Activated T-helper 1 cell treated with anti-CD3 and anti-CD28 coated beads, Interleukin-2, amount 50 U/mL, for 16 hours (primary cell): ENCODE data around the gene GRB10.

ENCODE experiments used
- DNase-seq, 2 donors: peaks; one replicate each; pipeline ENCODE4 v3.0.0-alpha.2; 2020; ENCODE audit warnings: low read depth in 1 of 2, low spot score in 1 of 2

The GRB10 gene

GRCh38 chr7:50658696-50659095 is 124.0 kb downstream of the GRB10 start:
- no peak for DNase-seq

DNA sequence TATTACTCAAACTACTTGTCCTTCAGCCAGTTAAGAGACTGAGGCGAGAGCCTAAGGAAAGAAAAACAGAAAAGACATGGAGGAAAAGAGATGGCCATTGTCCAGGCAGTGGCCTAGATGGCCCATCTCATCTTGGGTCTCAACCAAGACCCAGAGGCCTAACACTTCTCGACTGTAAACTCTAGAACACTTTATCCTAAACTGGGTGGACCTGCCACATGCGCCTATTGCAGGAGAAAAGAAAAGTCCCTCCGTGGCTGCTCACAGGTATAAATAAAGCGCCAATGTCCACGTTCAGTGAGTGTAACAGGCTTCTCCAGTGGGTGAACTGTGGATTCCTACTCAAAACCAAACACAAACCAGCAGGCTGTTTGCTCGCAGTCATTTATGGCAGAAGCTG is 124.8 kb downstream of the GRB10 start:
- no peak for DNase-seq

DNA sequence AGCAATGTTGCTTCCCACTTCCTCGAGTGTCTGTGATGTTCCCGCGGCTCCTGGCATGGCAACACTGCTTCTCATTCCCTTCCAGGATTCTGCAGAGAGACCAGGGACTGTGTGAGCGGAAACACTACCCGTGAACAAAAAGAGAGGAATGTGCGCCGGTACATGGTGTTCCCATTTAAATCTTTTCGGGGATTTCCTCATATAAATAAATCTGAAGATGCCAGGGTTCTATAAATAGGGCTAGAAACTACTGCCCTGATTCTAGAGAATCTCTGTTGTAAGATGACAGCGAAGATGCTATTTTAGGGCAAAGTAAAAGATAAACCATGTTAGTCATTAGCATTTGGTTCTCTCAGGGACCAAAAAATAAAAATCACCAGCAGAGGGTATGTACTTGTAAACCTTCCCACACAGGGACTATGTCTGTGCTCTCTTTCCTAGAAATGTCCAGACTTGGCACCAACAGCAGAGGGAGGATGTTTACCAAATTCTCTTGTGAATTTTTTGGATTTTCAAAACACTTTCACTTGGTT is 125.3 kb downstream of the GRB10 start:
- no peak for DNase-seq

DNA sequence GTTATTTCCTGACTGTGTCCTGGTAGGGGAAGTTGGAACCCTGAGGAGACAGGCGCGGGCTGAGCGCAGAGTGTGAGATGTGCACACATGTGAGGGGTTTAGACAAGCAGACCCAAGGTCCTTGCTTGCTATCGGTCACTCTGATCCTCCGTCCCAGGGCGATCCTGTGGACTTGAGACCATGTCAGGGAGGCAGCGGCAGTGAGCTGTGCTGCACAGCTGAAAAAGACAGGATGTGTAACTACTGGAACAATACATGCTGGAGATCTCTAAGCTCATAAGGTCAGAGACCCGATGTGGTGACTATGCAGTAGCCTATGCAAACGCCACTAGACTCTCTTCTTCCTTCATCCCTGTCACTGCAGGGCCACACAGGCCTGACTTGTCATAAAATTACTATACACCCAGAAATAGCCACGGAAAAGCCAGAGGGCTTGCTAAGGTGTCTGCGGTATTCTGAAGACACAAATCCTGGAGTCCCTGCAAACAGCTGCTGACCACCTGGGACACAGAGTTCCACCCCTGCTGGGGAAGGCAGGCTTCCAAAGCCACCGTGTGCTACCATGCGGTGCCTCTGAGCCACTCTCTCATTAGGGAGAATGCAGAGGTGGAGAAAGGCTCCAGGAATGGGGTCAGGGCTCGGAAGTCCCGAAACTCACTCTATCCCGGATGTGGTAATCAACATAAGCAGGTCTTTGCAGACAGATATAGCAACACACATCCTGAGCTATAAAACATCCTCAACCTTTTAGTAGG is 126.4 kb downstream of the GRB10 start:
- no peak for DNase-seq

- DNase-seq = no peak
These were observed 127.2 kb downstream of the GRB10 start for GRCh38 chr7:50655490-50655889.

DNA sequence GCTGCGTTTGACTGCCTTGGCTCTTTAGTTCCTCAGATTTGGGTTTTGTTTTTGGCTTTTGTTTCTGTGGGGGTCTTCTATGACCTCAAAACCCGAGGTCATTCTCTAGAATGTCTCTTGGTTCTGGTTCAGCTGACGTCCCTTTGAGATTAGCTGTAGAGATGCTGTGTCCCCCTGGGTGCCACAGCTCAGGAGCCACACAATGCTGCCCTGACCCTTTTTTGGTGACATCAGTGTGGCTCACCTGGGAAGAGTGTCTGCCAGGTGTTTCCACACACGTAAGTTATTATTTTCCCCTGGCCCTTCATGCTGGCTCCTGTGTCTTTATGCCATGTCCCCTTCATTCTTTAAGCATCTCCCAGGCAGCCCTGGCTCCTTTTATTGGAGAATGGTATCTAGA is 127.7 kb downstream of the GRB10 start:
- no peak for DNase-seq

- no peak for DNase-seq
These were observed 128.7 kb downstream of the GRB10 start for GRCh38 chr7:50653981-50654425.

DNA sequence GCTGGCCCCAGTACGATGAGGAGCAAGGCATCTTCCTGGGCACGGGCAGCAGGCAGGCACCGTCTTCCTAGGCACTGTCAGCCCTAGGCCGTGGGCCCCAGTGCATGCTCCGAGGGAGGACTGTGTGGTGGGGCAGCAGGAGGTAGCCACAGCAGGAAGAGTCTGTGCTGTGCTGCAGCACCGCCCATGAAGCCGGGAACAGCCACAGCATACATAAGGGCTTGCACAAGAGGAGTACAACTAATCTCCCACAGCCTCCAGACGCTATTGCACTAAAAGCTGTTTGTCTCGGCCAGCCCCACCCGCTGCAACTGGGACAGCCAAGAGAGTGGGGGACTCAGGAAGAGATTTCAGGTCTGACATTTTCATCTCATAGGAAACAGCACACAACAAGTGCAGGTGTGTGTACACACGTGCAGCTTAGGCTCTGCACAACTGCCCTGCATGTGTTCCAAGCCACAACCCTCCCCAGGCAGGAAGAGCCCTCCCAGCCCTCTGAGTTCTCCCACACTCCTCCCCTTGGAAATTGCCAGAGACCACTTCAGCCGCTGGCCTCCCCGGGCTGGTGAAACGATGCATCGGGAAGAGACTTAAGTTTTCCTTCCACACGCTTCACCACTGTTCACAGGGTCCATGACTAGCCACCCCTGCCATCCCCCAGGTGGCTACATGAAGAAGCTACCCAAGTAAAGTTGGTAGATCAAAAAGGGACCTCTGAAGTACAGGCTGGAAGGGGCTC is 129.4 kb downstream of the GRB10 start:
- no peak for DNase-seq

DNA sequence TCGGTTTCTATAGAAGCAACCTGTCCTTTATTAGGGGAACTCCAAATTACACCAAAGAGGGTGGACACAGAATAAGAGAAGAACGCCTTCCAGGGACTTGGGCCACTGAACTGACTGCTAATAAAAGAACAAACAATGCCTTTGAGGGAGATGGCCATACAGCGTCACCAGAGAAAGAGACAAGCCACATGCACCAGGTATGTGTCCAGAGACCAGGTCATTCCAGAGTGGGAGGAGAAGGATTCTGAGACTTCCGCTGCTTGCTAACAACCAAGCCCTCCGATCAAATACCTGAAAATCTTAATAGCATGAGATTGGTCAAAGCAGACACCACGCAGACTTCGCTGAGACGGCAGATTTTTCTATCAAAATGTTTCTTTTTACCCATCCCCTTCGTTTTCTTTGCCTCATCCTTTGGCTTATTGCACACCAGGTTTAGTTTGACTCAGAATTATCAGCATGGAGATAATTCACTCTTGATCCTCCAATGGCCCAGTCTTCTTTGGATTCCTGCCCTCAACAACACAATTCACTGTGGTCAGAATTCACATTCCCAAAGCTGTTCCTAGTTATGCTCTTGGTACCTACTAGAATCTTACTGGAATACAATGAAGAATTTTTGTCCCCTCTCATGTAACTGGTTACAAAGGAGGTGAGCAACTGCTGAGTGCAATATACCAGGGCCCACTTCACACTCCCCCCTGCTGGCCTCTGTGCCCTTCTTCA is 130.1 kb downstream of the GRB10 start:
- DNase-seq = no peak

GRCh38 chr7:50651271-50651989 is 131.3 kb downstream of the GRB10 start:
- DNase-seq = no peak

DNA sequence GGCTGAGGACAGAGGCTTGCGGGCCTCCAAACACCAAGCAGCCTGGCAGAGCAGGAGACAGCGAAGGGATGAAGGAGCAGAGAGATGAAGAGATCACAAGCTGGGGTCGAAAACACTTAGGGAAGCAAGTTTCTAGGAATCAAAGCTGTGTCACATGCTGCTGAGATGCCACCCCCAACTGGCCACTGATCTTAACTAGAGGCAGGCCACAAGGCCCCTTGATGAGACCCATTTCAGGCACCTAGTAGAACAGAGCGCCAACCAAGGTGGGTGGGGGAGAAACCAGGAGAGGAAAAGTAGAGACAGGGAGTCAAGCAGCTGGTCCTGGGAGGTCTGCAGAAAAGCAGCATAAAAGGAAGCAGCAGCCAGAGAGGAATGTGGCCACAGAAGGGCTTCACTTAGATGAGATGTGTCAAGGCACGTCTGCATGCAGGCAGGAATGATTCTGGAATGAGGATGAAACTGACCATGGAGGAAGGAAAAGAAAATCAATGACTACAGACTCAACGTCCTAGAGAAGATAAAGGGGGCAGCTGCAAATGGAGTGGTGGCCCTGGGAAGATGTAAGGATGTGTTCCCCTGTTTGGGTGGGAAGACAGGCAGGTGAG is 132.5 kb downstream of the GRB10 start:
- DNase-seq = no peak

DNA sequence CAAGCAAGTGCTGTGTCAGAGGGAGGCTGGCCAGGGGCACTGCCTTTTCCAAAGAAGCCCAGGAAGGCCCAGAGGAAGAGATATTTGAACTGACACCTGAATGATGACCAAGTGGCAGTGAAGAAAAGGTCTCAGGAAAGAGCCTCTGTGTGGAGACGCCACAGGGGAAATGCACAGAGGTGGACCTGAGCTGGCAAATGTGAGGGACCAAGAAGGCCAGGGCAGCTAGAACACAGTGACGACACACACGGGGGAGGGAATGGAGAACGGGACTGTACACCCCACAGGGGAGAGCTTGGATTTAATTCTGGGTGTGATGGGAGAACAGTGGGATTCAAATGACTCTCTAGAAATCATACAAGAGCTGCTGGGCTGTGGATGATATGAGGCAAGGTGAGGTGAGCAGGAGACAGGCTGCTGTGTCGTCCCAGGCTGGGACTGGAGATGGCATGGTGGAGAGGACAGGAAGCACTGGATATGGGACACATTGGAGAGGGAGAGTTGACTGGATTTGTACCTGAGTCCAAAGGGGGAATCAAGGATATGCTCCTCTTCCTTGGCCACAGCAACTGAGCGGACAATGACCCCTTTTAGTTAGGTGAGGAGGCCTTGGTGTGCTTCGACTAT is 133.3 kb downstream of the GRB10 start:
- no peak for DNase-seq

DNA sequence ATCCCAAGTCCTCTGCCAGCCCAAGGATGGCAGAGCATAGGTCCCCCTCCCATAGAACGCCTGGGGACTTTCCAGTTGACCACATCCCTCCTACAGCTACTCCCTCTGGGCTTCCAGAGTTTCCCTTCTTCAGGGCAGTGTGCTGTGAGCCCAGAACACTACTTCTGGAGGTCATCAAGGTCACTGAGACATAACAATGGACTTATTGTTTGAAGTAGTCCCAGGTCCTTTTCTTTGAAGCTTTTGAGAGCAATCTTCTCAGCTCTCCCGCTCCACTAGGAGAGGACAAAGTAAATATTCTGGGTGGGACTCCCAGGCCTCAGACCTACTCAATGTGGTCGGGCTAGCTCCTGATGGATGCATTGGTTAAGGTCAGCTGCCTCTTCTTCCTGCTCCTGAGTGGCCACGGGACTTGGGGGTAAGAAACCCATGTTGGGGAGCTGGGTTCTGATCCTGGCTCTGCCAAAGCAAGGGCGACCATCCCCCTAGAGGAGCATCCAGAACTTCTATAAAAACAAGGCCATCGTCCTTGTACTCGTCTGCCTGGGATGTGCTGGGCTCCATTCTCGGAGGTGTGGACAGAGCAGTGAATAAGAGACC is 134.0 kb downstream of the GRB10 start:
- DNase-seq = no peak

- DNase-seq = no peak
These were observed 134.6 kb downstream of the GRB10 start for GRCh38 chr7:50648076-50648475.

DNA sequence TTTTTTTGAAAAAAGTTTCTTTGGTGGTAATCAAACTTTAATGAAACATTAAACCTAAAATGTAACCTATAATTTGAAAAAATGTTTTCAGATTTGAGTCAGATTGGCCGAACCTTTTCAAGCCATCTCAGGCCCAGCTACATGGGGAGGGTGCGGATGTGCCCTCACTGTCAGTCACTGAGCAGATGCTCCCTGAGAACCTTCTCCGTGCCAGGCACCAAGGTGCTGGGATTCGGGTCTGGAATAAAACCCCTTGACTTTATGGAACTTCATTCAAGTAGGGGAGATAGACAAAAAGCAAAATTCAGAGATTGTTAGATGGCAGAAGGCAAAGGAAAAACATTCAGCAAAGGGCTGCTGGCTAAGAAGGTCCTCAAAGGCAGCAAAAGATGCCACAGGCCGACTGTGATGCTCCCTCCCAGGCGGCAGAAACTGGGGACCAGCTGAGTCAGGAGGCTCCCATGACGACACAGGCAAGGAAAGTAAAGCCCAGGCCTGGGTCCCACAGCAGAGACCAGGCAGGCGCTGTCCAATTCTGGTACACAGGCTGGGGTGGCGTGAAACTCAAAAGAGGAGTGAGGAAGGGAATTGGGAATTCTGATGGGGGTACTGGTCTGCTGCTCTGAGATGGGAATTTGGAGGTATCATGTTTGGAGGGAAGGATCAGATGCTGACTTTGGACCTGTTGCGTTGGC is 135.3 kb downstream of the GRB10 start:
- no peak for DNase-seq

GRCh38 chr7:50646069-50646468 is 136.6 kb downstream of the GRB10 start:
- DNase-seq = no peak

GRCh38 chr7:50645186-50645585 is 137.5 kb downstream of the GRB10 start:
- DNase-seq = no peak

GRCh38 chr7:50644586-50644985 is 138.1 kb downstream of the GRB10 start:
- no peak for DNase-seq

GRCh38 chr7:50644114-50644513 is 138.6 kb downstream of the GRB10 start:
- DNase-seq = no peak
